ENCODE data around the gene SCYL1.

DNA sequence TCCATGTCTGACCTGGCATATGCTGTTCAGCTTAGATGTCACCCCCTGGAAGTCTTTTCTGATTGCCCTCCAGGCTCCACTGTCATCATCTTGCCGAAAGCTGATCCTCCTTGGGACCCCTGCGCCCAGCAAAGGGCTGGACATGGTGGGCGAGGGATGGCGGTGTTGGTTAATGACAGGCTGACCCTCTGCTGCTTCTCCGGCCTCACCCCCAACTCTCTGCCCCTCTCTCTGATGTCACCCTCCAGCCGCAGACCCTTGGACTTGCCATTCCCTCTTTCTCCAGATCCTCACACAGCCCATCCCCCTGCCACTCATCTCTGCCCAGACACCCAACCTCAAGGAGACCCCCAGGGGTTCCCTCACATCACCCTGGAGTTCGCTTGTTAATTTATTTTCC, 53.3 kb downstream of the SCYL1 start:
- TF ChIP-seq CTCF (IDR thresholded peaks at IDR 0.05; ENCODE audit: low read depth, low read length) (no peak), POLR2A (IDR thresholded peaks at IDR 0.05; ENCODE audit: extremely low read depth, insufficient read length) (no peak)

All from NB4 (cell line).